ENCODE results near the gene DCAF5. TPM values are rescaled to one million over a fixed set of nuclear protein-coding genes. Genes with fewer than 3 reads are reported as not detected.

Gene DCAF5
- total and polyA plus RNA-seq, 2 donors (not counting 1 experiment from before 2014, with no cell fraction given), result 62.2 to 65.5 TPM

DNA sequence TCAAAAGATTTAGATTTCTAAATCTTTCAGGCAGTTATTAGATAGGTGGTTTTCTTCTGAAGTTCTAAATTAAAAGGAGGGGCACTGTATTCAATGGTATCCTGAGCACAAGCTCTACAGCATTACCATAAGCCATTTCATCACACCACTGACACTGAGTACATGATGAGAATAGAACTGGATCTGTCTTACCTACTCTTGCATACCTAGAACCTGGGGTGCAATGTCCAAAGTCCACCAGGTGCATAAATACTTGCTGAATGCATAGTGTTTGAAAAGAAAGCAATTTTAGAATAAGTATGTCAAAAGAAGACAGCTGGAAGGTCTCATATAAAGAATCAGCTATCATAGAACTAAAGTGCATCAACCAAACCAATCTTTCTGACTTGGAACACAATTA, 88.3 kb downstream of the DCAF5 start:
- Histone ChIP-seq H3K9ac (ENCODE audit: low read length) (no peak overlapping the region), H3K27me3 (replicated peaks in 1 of 4; ENCODE audit: control extremely low read depth in 1 of 4, control insufficient read depth in 3 of 4, insufficient read depth in 4 of 4, low read length in 3 of 4) (no peaks in the 10 kb centered on the region), H3K79me2 (ENCODE audit: control insufficient read depth, insufficient read depth, low read length) (peaks cover 4% of the 10 kb centered on the region), H3K4me3 (ENCODE audit: control extremely low read depth in 1 of 5, extremely low read depth in 1 of 5, insufficient read depth in 1 of 5, low read depth in 2 of 5, low read length in 4 of 5) (no peak overlapping the region), H3K36me3 (replicated peaks in 1 of 2; ENCODE audit: control extremely low read depth in 1 of 2, control insufficient read depth in 1 of 2, extremely low read depth in 1 of 2, insufficient read depth in 2 of 2, low read length in 1 of 2) (peaks cover 4 to 47% of the 10 kb centered on the region in 2 experiments), H3K4me2 (replicated peaks; ENCODE audit: low read depth, low read length, poor library complexity, severe bottlenecking) (no peak overlapping the region), H2AFZ (ENCODE audit: insufficient read depth, low read depth, low read length, poor library complexity, severe bottlenecking) (no peak overlapping the region), H3K27ac (ENCODE audit: low read length in 2 of 2) (no peak overlapping the region), H3K9me3 (ENCODE audit: control extremely low read depth in 1 of 3, control insufficient read depth in 2 of 3, insufficient read depth in 1 of 3, low read length in 2 of 3) (no peaks in the 10 kb centered on the region), H3K4me1 (ENCODE audit: control insufficient read depth in 2 of 2, insufficient read depth in 2 of 2, low read length in 2 of 2) (no peaks in the 10 kb centered on the region), H4K20me1 (ENCODE audit: control insufficient read depth, insufficient read depth, low read length, poor library complexity, severe bottlenecking) (no peaks in the 10 kb centered on the region)
- ATAC-seq (ENCODE audit: low read depth) (no peak), DNase-seq (no peak)
- H3K27ac Mint-ChIP-seq, result no peak overlapping the region
- CTCF ChIA-PET, result no interaction called here
- no peaks in the 10 kb centered on the region for H3K9me3 Mint-ChIP-seq (ENCODE audit: insufficient read depth)
- TF ChIP-seq, protein P1, sequence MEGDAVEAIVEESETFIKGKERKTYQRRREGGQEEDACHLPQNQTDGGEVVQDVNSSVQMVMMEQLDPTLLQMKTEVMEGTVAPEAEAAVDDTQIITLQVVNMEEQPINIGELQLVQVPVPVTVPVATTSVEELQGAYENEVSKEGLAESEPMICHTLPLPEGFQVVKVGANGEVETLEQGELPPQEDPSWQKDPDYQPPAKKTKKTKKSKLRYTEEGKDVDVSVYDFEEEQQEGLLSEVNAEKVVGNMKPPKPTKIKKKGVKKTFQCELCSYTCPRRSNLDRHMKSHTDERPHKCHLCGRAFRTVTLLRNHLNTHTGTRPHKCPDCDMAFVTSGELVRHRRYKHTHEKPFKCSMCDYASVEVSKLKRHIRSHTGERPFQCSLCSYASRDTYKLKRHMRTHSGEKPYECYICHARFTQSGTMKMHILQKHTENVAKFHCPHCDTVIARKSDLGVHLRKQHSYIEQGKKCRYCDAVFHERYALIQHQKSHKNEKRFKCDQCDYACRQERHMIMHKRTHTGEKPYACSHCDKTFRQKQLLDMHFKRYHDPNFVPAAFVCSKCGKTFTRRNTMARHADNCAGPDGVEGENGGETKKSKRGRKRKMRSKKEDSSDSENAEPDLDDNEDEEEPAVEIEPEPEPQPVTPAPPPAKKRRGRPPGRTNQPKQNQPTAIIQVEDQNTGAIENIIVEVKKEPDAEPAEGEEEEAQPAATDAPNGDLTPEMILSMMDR (IDR thresholded peaks at IDR 0.05), result no peak
- no peak overlapping the region for H3K4me3 Mint-ChIP-seq
- POLR2A ChIA-PET, result no interaction called here
- no peaks in the 10 kb centered on the region for H3K27me3 Mint-ChIP-seq
- no peaks in the 10 kb centered on the region for H3K4me1 Mint-ChIP-seq
- intact Hi-C loops (cut with micrococcal nuclease), result no loop called here

DNA sequence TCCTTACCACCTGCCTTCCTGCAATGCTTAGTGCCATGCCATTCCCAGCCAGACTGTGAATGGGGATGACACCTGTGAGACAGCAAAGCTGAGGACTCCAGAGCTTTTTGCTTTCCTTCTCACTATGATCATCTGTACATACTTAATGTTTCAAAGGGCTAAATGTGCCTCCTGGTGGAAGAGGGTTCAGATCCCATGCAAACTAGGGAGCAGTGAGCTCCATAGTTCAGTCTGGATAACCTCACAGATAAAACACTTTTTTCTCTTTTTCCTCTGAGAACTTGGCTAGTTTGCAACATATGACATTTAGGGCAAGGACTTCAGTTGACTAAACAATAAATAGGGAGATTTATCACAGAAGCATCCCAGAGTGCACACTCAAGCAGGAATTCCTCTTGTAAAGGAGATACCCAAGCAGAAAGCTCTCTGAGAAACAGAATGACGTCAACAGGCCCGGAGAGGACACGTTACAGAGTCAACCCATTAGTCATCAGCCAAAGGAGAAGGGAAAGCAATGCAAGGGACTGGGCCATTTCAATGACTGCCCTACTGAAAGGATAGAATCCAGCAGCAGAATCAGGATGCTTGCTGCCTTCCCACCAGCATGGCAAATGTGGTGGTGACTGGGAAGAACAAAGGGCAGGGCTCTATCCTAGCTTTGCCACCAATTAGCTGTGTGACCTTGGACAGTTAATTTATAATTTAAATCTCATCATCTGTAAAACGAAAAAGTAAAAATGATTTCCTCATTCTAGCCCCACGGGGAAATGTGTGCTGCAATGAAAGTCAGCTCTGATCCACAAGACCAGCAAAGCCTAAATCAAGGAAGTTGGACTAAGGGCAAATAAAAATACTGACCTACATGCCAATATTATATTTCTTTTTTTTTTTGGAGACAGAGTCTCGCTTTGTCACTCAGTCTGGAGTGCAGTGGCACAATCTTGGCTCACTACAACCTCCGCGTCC, 93.0 kb downstream of the DCAF5 start:
- Histone ChIP-seq H3K4me3 (ENCODE audit: control extremely low read depth in 1 of 5, extremely low read depth in 1 of 5, insufficient read depth in 1 of 5, low read depth in 2 of 5, low read length in 4 of 5) (no peak overlapping the region), H3K9ac (ENCODE audit: low read length) (no peak overlapping the region), H3K36me3 (replicated peaks in 1 of 2; ENCODE audit: control extremely low read depth in 1 of 2, control insufficient read depth in 1 of 2, extremely low read depth in 1 of 2, insufficient read depth in 2 of 2, low read length in 1 of 2) (peaks cover 4 to 59% of the 10 kb centered on the region in 2 experiments), H3K27ac (ENCODE audit: low read length in 2 of 2) (no peak overlapping the region), H3K4me1 (ENCODE audit: control insufficient read depth in 2 of 2, insufficient read depth in 2 of 2, low read length in 2 of 2) (no peaks in the 10 kb centered on the region), H4K20me1 (ENCODE audit: control insufficient read depth, insufficient read depth, low read length, poor library complexity, severe bottlenecking) (no peaks in the 10 kb centered on the region), H3K27me3 (replicated peaks in 1 of 4; ENCODE audit: control extremely low read depth in 1 of 4, control insufficient read depth in 3 of 4, insufficient read depth in 4 of 4, low read length in 3 of 4) (no peaks in the 10 kb centered on the region), H2AFZ (ENCODE audit: insufficient read depth, low read depth, low read length, poor library complexity, severe bottlenecking) (no peak overlapping the region), H3K9me3 (ENCODE audit: control extremely low read depth in 1 of 3, control insufficient read depth in 2 of 3, insufficient read depth in 1 of 3, low read length in 2 of 3) (no peaks in the 10 kb centered on the region), H3K4me2 (replicated peaks; ENCODE audit: low read depth, low read length, poor library complexity, severe bottlenecking) (no peak overlapping the region), H3K79me2 (ENCODE audit: control insufficient read depth, insufficient read depth, low read length) (no peaks in the 10 kb centered on the region)
- Mint-ChIP-seq H3K27ac (no peak overlapping the region), H3K4me1 (no peaks in the 10 kb centered on the region), H3K9me3 (ENCODE audit: insufficient read depth) (no peaks in the 10 kb centered on the region), H3K4me3 (no peak overlapping the region), H3K27me3 (no peaks in the 10 kb centered on the region)
- 100% methylated on average over 4 of the region's 8 CpGs for WGBS (ENCODE audit: insufficient coverage)
- ATAC-seq (ENCODE audit: low read depth) (no peak), DNase-seq (no peak)
- POLR2A ChIA-PET, result no interaction called here
- intact Hi-C loops (cut with micrococcal nuclease), result no loop called here
- CTCF ChIA-PET, result interaction anchor here (0.5 kb wide), 1 partner anchor 1197 kb away, joined by 3 read pairs; no protein-coding TSS in a partner anchor
- TF ChIP-seq, protein P1 (IDR thresholded peaks at IDR 0.05), result no peak
- TF ChIP-seq EZH2 (IDR thresholded peaks at IDR 0.05; ENCODE audit: borderline replicate concordance, insufficient read depth, low read depth, low read length, poor library complexity, severe bottlenecking), result no peak

All from B cell (primary cell).